ENCODE measurements around the gene KIRREL1.

GRCh38 chr1:158053276-158053675 is 59.8 kb downstream of the KIRREL1 start:
- no peak for TF ChIP-seq CTCF (IDR thresholded peaks at IDR 0.05)
- no peak for TF ChIP-seq POLR2AphosphoS5 (IDR thresholded peaks at IDR 0.05; ENCODE audit: insufficient read depth in 1 of 2, low read depth in 1 of 2)
